Type B pancreatic cell (in vitro differentiated cells): Measurements from ENCODE around the gene IDNK. TPM values are rescaled to one million over a fixed set of nuclear protein-coding genes. Genes with fewer than 3 reads are reported as not detected.

Experiments
- DNase-seq: peaks from one replicate; pipeline ENCODE4 v3.0.0; 2021; ENCODE audit warnings: mixed read lengths; ENCODE audit not compliant: unreplicated experiment; ENCODE audit errors: extremely low spot score
- H3K27ac Mint-ChIP-seq: 2 replicates; pipeline ENCODE4 v1.8.0; 2021; ENCODE audit warnings: mild to moderate bottlenecking, mixed read lengths
- H3K27me3 Mint-ChIP-seq: 2 replicates; pipeline ENCODE4 v1.8.0; 2021; ENCODE audit warnings: mixed read lengths
- H3K36me3 Mint-ChIP-seq: 2 replicates; pipeline ENCODE4 v1.8.0; 2021; ENCODE audit warnings: mixed read lengths
- H3K4me1 Mint-ChIP-seq: one replicate; pipeline ENCODE4 v1.8.0; 2021; ENCODE audit warnings: mixed read lengths; ENCODE audit not compliant: unreplicated experiment
- H3K4me3 Mint-ChIP-seq: 2 replicates; pipeline ENCODE4 v1.8.0; 2021; ENCODE audit warnings: mild to moderate bottlenecking, mixed read lengths
- H3K9me3 Mint-ChIP-seq: 2 replicates; pipeline ENCODE4 v1.8.0; 2021; ENCODE audit warnings: mixed read lengths
- CTCF ChIP-seq: fragments of 200-600 bp; sonication (generic); conservative IDR thresholded peaks from 2 replicates; pipeline ENCODE4 v1.5.0; 2021; ENCODE audit warnings: antibody characterized with exemption, mild to moderate bottlenecking
- total RNA-seq: library from RNA; stranded (reverse); gene quantifications from 2 replicates; pipeline ENCODE4 v1.2.1, GENCODE V29; 2021; ENCODE audit warnings: low replicate concordance

Gene IDNK
- total RNA-seq, 1 donor from 2014 or later, result 4.4 TPM

- no peak overlapping the region for H3K4me3 Mint-ChIP-seq
- H3K36me3 Mint-ChIP-seq, result peaks cover 37% of the 10 kb centered on the region
- H3K27me3 Mint-ChIP-seq, result no peaks in the 10 kb centered on the region
- peaks cover 9% of the 10 kb centered on the region for H3K9me3 Mint-ChIP-seq
- no peaks in the 10 kb centered on the region for H3K4me1 Mint-ChIP-seq
- H3K27ac Mint-ChIP-seq, result no peak overlapping the region
- no peak for TF ChIP-seq CTCF
- no peak for DNase-seq
Observed at GRCh38 chr9:83656952-83657351, 34.0 kb downstream of the IDNK start.

- Mint-ChIP-seq H3K4me3 (no peak overlapping the region), H3K27ac (no peak overlapping the region), H3K27me3 (no peaks in the 10 kb centered on the region), H3K4me1 (no peaks in the 10 kb centered on the region), H3K9me3 (no peaks in the 10 kb centered on the region), H3K36me3 (peaks cover 19% of the 10 kb centered on the region)
- no peak for DNase-seq
- no peak for TF ChIP-seq CTCF
Observed at GRCh38 chr9:83662933-83663332, 40.0 kb downstream of the IDNK start.

GRCh38 chr9:83665580-83666200 lies 42.7 kb downstream of the IDNK start:
- no peaks in the 10 kb centered on the region for H3K4me1 Mint-ChIP-seq
- DNase-seq, result no peak
- H3K4me3 Mint-ChIP-seq, result no peak overlapping the region
- no peak overlapping the region for H3K27ac Mint-ChIP-seq
- H3K27me3 Mint-ChIP-seq, result no peaks in the 10 kb centered on the region
- no peak for TF ChIP-seq CTCF
- peaks cover 19% of the 10 kb centered on the region for H3K36me3 Mint-ChIP-seq
- H3K9me3 Mint-ChIP-seq, result no peaks in the 10 kb centered on the region

- Mint-ChIP-seq H3K36me3 (peaks cover 31% of the 10 kb centered on the region), H3K4me1 (no peaks in the 10 kb centered on the region), H3K9me3 (no peaks in the 10 kb centered on the region), H3K27ac (no peak overlapping the region), H3K4me3 (no peak overlapping the region), H3K27me3 (no peaks in the 10 kb centered on the region)
- DNase-seq, result no peak
- no peak for TF ChIP-seq CTCF
Observed at GRCh38 chr9:83669067-83669466, 46.1 kb downstream of the IDNK start.

- DNase-seq, result no peak
- H3K4me3 Mint-ChIP-seq, result no peak overlapping the region
- H3K36me3 Mint-ChIP-seq, result peaks cover 32% of the 10 kb centered on the region
- no peak for TF ChIP-seq CTCF
- H3K27me3 Mint-ChIP-seq, result no peaks in the 10 kb centered on the region
- H3K27ac Mint-ChIP-seq, result no peak overlapping the region
- H3K9me3 Mint-ChIP-seq, result no peaks in the 10 kb centered on the region
- H3K4me1 Mint-ChIP-seq, result no peaks in the 10 kb centered on the region
Observed at GRCh38 chr9:83670381-83670780, 47.4 kb downstream of the IDNK start.

GRCh38 chr9:83671451-83671850 lies 48.5 kb downstream of the IDNK start:
- no peak for TF ChIP-seq CTCF
- no peaks in the 10 kb centered on the region for H3K9me3 Mint-ChIP-seq
- peaks cover 30% of the 10 kb centered on the region for H3K36me3 Mint-ChIP-seq
- no peak overlapping the region for H3K4me3 Mint-ChIP-seq
- no peaks in the 10 kb centered on the region for H3K27me3 Mint-ChIP-seq
- H3K27ac Mint-ChIP-seq, result no peak overlapping the region
- H3K4me1 Mint-ChIP-seq, result no peaks in the 10 kb centered on the region
- no peak for DNase-seq
